ENCODE results near the gene CLCN4.

GRCh38 chrX:10125248-10125615, 31.5 kb upstream of the CLCN4 start:
- TF ChIP-seq CTCF (conservative IDR thresholded peaks at IDR 0.05) (no peak), ZFX (IDR thresholded peaks at IDR 0.05) (no peak)

Measured in C4-2B (cell line).